Stimulated activated naive CD8-positive, alpha-beta T cell treated with anti-CD3 and anti-CD28 coated beads, Interleukin-15, amount 100 ng/mL, for 72 hours (primary cell): ENCODE results near the gene SPANXC.
"Not testable (repeated sequence)": the region's sequence is repeated elsewhere in the genome, so short reads cannot be mapped to it uniquely, and the experiment has no call there.

Experiments used
- ATAC-seq: fragments of 150-1000 bp; cut with Tn5 transposase; 2 replicates; pipeline ENCODE4 v1.10.0; 2021; ENCODE audit warnings: mild to moderate bottlenecking, moderate library complexity
- DNase-seq, 2 donors: peaks; one replicate each; pipeline ENCODE4 v3.0.0; 2021 to 2022
- H3K27ac Mint-ChIP-seq, 2 donors: one replicate each; pipeline ENCODE4 v1.8.0; 2022; ENCODE audit warnings: mild to moderate bottlenecking in 2 of 2, mixed read lengths in 2 of 2, moderate library complexity in 2 of 2
- H3K27me3 Mint-ChIP-seq: one replicate; pipeline ENCODE4 v1.8.0; 2022; ENCODE audit warnings: mixed read lengths
- H3K4me1 Mint-ChIP-seq: one replicate; pipeline ENCODE4 v1.8.0; 2022; ENCODE audit warnings: mild to moderate bottlenecking, mixed read lengths
- H3K4me3 Mint-ChIP-seq, 2 donors: one replicate each; pipeline ENCODE4 v1.8.0; 2022; ENCODE audit warnings: mild to moderate bottlenecking in 2 of 2, mixed read lengths in 2 of 2, moderate library complexity in 1 of 2
- H3K9me3 Mint-ChIP-seq, 2 donors: one replicate each; pipeline ENCODE4 v1.8.0; 2022; ENCODE audit warnings: mixed read lengths in 2 of 2

SPANXC gene

GRCh38 chrX:141242417-141242816 is at the start of gene SPANXC:
Gene SPANXC, minus strand, starts transcription at chrX:141242517. Its CDS starts 60 bp downstream, at chrX:141242457.
- not testable (repeated sequence) for H3K4me1 Mint-ChIP-seq, H3K27ac Mint-ChIP-seq, H3K27me3 Mint-ChIP-seq, H3K9me3 Mint-ChIP-seq, ATAC-seq, DNase-seq, H3K4me3 Mint-ChIP-seq

DNA sequence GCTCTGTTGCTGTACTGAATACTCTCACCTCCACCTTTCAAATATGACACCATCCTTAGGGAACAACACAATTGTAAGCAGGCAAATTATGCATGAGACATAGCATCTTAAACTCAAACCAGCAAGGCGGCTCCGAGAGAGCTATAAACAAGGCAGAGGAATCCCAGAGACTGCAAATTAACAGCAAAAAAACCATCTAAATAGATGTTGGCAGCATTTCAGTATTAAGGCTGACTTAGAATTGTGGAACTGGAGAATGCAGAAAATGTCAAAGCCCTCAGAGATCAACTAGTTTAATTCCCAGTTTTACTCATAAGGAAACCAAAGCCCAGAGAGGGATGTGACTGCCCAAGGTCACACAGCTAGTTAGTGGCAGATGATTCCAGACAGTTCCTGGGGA is 37.2 kb upstream of the SPANXC start:
- DNase-seq (no peak), ATAC-seq (no peak)
- H3K4me3 Mint-ChIP-seq: no peak overlapping the region
- H3K27ac Mint-ChIP-seq: no peak overlapping the region
- H3K27me3 Mint-ChIP-seq: no peaks in the 10 kb centered on the region
- H3K4me1 Mint-ChIP-seq: no peaks in the 10 kb centered on the region
- H3K9me3 Mint-ChIP-seq: no peaks in the 10 kb centered on the region

DNA sequence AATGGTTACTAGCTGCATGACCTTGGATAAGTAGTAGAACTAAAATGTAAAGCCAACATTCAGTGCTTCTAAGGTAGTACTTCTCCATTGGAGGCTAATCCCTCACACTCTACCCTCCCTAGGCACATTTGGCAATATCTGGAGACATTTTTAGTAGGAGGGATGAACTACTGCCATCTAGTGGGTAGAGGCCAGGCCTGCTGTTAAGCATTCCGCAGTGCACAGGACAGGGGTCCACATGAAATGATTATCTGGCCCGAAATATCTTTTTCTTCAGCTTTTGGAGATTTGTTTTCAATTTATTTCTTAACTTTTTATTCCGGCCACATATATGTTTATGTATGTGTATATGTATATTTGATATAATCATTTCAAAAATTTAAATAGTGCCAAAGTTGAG is 36.0 kb upstream of the SPANXC start:
- no peaks in the 10 kb centered on the region for H3K9me3 Mint-ChIP-seq

DNA sequence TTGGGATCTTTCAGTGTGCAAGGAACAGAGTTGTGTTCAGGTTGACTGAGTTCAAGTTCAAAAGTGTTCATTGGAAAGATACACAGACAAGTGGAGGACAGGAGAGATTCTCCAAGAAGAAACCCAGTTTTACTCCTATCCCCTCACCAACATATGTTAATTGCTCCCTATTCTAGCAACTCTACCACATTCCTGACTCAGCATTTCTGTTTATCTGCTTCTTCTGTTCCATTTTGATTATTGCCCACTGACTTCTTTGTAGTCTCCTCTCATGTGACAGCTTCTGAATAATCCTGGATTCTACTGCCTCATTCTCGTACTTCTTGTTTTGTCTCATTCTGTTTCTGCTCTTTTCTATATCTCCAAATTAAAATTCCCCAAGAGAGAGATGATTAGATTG is 15.8 kb upstream of the SPANXC start:
- Mint-ChIP-seq H3K27me3 (no peaks in the 10 kb centered on the region), H3K9me3 (peaks cover 6 to 18% of the 10 kb centered on the region in 2 donors), H3K4me3 (no peak overlapping the region), H3K4me1 (no peaks in the 10 kb centered on the region), H3K27ac (no peak overlapping the region)
- no peak for ATAC-seq
- no peak for DNase-seq

More for the DNA sequence above, 36.0 kb upstream of the SPANXC start:
- Mint-ChIP-seq H3K27me3 (no peaks in the 10 kb centered on the region), H3K27ac (no peak overlapping the region), H3K4me1 (no peaks in the 10 kb centered on the region), H3K4me3 (no peak overlapping the region)
- ATAC-seq: no peak
- DNase-seq: no peak

DNA sequence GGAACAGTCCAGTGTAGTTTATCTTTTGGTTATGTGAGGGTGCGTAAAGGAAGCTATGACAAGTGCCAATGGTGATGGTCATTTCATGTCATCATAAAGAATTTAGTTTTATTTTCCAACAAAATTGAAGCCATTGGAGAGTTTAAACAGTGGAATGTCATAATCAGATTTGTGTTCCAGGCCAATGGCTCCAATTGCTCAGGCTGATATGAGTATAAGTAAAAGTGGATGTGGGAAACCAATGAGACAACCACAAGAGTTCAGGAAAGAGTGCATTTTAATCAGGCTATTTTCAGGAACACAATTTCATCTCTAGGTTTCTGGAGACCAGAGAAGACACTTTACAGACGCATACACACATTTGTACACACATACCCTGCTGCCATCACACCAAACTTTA is 20.7 kb downstream of the SPANXC start:
- Mint-ChIP-seq H3K27me3 (no peaks in the 10 kb centered on the region), H3K9me3 (no peaks in the 10 kb centered on the region), H3K27ac (no peak overlapping the region), H3K4me1 (no peaks in the 10 kb centered on the region), H3K4me3 (no peak overlapping the region)
- DNase-seq: no peak
- ATAC-seq: no peak

- Mint-ChIP-seq H3K4me1 (no peaks in the 10 kb centered on the region), H3K27me3 (no peaks in the 10 kb centered on the region), H3K9me3 (no peaks in the 10 kb centered on the region), H3K4me3 (no peak overlapping the region), H3K27ac (no peak overlapping the region)
- ATAC-seq (no peak), DNase-seq (no peak)
Observed at GRCh38 chrX:141220342-141221008, 21.8 kb downstream of the SPANXC start.

GRCh38 chrX:141214196-141214595 is 28.1 kb downstream of the SPANXC start:
- Mint-ChIP-seq H3K4me3 (no peak overlapping the region), H3K4me1 (no peaks in the 10 kb centered on the region), H3K27me3 (no peaks in the 10 kb centered on the region), H3K9me3 (no peaks in the 10 kb centered on the region), H3K27ac (no peak overlapping the region)
- ATAC-seq (no peak), DNase-seq (no peak)

DNA sequence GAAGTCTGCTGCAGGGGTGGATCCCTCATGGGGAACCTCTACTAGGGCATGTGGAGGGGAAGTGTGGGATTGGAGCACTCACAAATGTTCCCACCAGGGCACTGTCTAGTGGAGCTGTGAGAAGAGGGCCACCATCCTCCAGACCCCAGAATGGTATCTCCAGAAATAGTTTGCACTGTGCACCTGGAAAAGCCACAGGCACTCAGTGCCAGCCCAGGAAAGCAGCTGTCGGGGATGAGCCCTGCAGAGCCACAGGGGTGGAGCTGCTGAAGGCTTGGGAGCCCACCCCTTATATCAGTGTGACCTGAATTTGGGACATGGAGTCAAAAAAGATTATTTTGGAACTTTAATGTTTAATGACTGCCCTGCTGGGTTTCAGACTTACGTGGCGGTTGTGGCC is 40.4 kb downstream of the SPANXC start:
- H3K9me3 Mint-ChIP-seq: no peaks in the 10 kb centered on the region
- no peak for DNase-seq
- ATAC-seq: no peak
- H3K4me3 Mint-ChIP-seq: no peak overlapping the region
- H3K27me3 Mint-ChIP-seq: no peaks in the 10 kb centered on the region
- no peak overlapping the region for H3K27ac Mint-ChIP-seq
- no peaks in the 10 kb centered on the region for H3K4me1 Mint-ChIP-seq
